GM18867 (cell line): ENCODE results near the gene TRMT2A.

Source experiments
- ATAC-seq: cut with Tn5 transposase; IDR thresholded peaks from one replicate; pipeline ENCODE4 v1.9.1; 2021; ENCODE audit warnings: mild to moderate bottlenecking, moderate library complexity; ENCODE audit not compliant: unreplicated experiment

TRMT2A gene

GRCh38 chr22:20135806-20136602 is 19.0 kb upstream of the TRMT2A start:
- no peak for ATAC-seq

- no peak for ATAC-seq
These were observed 18.2 kb upstream of the TRMT2A start for GRCh38 chr22:20135265-20135664.

- ATAC-seq: no peak
These were observed 17.0 kb upstream of the TRMT2A start for GRCh38 chr22:20133930-20134549.

GRCh38 chr22:20132686-20133246 is 15.7 kb upstream of the TRMT2A start:
- no peak for ATAC-seq

- ATAC-seq: peak; percentile 5
These were observed 15.0 kb upstream of the TRMT2A start for GRCh38 chr22:20131859-20132685.

GRCh38 chr22:20131597-20131858 is 14.5 kb upstream of the TRMT2A start, which contains the start of gene ZDHHC8:
Gene ZDHHC8, plus strand, starts transcription at chr22:20131804. Its CDS starts 144 bp downstream, at chr22:20131948.
- peak; percentile 50 for ATAC-seq

GRCh38 chr22:20130731-20131596 is 13.9 kb upstream of the TRMT2A start:
- peak; percentile 59 for ATAC-seq

- ATAC-seq: no peak
These were observed 13.3 kb upstream of the TRMT2A start for GRCh38 chr22:20130319-20130718.

- no peak for ATAC-seq
These were observed 12.7 kb upstream of the TRMT2A start for GRCh38 chr22:20129747-20130014.

GRCh38 chr22:20128902-20129746 is 12.1 kb upstream of the TRMT2A start:
- ATAC-seq: no peak

- no peak for ATAC-seq
These were observed 11.5 kb upstream of the TRMT2A start for GRCh38 chr22:20128619-20128901.

- ATAC-seq: no peak
These were observed 11.0 kb upstream of the TRMT2A start for GRCh38 chr22:20127869-20128618.

GRCh38 chr22:20127318-20127868 is 10.4 kb upstream of the TRMT2A start:
- ATAC-seq: no peak

GRCh38 chr22:20126284-20127029 is 9.4 kb upstream of the TRMT2A start:
- ATAC-seq: no peak

GRCh38 chr22:20125201-20126174 is 8.5 kb upstream of the TRMT2A start:
- no peak for ATAC-seq

- no peak for ATAC-seq
These were observed 7.2 kb upstream of the TRMT2A start for GRCh38 chr22:20124083-20124787.
